OCI-LY1 (cell line): ENCODE data around the gene CD300C.

Experiments
- EZH2 ChIP-seq: fragments of 200-600 bp; sonication (generic), shearing (Covaris generic); IDR thresholded peaks from 2 replicates; pipeline ENCODE4 v1.8.0; 2017; ENCODE audit warnings: borderline replicate concordance, mixed run types, mild to moderate bottlenecking, antibody characterized with exemption, low read length, moderate library complexity, mixed read lengths
- TF ChIP-seq, protein P1 (sequence below): fragments of 200-600 bp; sonication (generic), shearing (Covaris generic); IDR thresholded peaks from 2 replicates; pipeline ENCODE4 v1.5.1; 2017; ENCODE audit warnings: mild to moderate bottlenecking, antibody characterized with exemption, low read length, moderate library complexity, mixed read lengths

DNA sequence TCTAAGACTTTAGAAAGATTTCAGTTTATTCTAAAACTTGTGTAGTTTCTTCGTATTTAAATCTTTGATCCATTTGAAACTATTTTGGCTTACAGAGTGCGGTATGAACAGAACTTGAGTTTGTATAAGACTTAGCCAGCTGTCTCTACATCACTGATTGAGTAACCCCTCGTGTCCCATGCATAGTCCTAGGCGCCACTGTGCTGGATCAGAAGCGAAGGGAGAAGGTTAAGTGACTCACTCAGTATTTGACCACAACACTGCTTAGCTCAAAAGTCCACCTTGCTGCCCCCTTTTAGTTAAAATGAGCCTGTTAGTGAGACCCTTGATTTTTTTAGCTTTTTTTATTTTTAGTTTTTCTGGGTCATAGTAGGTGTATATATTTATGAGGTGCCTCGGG, 43.1 kb downstream of the CD300C start:
- TF ChIP-seq, protein P1, sequence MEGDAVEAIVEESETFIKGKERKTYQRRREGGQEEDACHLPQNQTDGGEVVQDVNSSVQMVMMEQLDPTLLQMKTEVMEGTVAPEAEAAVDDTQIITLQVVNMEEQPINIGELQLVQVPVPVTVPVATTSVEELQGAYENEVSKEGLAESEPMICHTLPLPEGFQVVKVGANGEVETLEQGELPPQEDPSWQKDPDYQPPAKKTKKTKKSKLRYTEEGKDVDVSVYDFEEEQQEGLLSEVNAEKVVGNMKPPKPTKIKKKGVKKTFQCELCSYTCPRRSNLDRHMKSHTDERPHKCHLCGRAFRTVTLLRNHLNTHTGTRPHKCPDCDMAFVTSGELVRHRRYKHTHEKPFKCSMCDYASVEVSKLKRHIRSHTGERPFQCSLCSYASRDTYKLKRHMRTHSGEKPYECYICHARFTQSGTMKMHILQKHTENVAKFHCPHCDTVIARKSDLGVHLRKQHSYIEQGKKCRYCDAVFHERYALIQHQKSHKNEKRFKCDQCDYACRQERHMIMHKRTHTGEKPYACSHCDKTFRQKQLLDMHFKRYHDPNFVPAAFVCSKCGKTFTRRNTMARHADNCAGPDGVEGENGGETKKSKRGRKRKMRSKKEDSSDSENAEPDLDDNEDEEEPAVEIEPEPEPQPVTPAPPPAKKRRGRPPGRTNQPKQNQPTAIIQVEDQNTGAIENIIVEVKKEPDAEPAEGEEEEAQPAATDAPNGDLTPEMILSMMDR, result no peak
- TF ChIP-seq EZH2, result no peak
